NCI-H69 (cell line): ENCODE results near the gene HERPUD2.
"Not testable (repeated sequence)": the region's sequence is repeated elsewhere in the genome, so short reads cannot be mapped to it uniquely, and the experiment has no call there.

ENCODE experiments used
- DNase-seq: peaks from one replicate; lab custom pipeline; 2025; lab: John Stamatoyannopoulos, UW

HERPUD2 gene

DNA sequence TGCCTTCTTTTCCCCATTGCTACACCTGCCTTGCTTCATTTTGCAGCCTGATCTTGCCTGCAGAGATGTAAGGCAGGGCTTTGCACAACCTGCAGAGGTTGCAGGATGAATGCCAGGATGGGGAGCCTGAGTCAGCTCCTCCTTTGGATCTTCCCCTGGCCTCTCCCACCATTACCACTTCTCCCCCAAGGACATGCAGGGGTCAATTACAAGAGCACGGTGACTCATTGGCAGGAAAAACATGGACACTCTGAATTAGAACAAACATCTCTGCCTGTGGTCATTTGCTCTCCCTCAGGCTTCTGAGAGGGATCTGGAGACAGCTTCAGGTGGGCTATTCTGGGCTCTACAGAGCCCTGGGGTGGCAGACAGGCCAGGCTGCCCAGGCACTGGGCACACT is 89.2 kb downstream of the HERPUD2 start:
- no peak for DNase-seq

DNA sequence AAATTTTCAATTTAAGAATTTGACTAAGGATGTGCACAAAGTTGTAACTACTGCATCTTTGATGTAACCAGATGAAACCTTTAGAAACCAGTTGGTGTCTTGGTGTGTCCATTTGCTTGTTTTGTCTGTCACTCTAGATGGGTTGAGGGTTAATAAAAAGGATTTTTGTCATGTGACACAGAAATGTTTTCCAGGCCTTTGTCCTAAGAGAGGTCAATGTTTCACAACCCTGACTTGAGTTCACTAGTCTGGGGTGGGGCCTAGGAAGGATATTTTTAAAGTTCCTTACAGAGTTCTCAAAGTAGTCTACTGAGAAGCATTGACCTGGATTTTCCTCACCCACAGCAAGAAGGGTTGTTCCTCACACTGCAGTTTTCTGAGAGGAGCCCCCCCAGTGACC is 90.3 kb downstream of the HERPUD2 start:
- no peak for DNase-seq

DNA sequence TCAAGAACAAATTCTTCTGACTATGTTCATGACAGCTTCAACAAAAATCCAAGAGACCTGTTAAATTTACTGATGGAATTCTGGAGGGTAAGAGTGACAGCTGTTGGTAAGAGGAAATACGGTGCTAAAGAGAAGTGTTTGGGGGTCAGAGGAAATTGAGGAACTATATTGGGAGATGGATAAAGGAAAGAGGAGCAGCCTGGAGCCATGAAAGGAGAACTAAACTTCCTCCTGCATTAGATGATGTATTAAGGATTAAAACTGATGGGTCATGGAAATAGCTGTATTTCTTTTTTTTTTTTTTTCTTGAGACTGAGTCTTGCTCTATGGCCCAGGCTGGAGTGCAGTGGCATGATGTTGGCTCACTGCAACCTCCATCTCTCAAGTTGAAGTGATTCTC is 95.3 kb downstream of the HERPUD2 start:
- DNase-seq: no peak

DNA sequence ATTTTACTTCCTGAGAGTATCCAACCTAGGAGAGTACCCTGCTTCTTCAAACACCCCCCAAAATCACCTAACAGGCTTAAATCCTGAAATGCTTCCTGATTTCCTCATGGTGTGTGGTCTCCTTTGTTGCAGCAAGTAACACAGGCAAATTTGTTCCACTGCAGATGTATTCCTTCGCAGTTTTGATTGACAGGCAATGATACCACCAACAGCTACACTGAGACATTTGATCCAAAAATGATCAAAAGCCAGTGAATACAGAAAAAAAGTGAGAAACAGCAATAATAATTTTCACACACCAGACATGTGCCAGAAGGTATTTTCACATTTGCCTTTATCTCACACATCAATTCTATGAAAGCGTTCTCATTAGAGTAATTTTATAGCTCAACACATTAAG is 95.9 kb downstream of the HERPUD2 start:
- no peak for DNase-seq

DNA sequence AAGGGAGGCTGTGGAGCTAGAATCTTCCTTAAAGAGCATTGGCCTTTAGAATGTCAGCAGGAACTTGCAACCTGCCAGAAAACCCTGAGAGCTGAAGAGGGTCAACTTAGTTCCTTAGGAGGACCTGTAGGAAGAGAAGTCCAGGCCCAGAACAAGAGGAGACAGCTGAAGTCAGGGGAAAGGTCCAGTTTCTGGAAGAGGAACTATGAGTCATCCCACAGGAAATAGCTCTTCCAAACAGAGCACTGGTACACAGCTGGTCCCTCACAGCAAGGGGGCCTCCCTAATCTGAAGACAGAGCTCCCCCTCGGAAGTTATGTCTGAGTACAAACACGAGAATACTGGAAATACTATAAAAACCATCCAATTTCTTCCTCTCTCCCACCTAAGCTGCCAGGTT is 98.9 kb downstream of the HERPUD2 start:
- DNase-seq: peak; percentile 60

DNA sequence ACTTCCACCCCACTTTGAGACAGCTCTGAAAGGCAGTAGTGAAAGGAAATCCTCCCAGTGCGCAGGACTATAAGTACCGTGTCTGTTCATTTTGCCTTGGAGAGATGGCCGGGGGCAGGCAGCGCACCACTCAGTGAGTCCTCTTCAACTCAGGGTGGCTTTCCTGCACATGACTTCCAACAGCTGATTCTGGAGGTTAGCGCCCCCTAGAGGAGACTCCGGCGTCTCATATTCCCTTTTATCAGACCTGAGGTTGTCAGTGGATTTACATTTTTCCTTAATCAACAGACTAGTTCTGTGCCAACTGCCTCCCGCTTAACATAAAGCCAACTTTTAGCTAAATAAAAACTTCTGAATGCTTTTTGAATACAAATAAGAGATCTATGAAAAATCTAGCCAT is 101.0 kb downstream of the HERPUD2 start:
- peak; percentile 48 for DNase-seq

DNA sequence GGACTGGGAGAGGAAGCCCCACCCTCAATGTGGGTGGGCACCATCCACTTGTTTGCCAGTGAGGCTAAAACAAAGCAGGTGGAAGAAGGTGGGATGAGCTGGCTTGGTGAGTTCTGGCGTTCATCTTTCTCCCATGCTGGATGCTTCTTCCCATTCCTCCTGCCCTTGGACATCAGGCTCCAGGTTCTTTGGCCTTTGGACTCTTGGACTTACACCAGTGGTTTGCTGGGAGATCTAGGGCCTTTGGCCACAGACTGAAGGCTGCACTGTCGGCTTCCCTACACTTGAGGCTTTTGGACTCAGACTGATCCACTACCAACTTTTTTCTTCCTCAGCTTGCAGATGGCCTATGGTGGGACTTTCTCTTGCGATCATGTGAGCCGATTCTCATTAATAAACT is 106.3 kb downstream of the HERPUD2 start:
- DNase-seq: no peak

DNA sequence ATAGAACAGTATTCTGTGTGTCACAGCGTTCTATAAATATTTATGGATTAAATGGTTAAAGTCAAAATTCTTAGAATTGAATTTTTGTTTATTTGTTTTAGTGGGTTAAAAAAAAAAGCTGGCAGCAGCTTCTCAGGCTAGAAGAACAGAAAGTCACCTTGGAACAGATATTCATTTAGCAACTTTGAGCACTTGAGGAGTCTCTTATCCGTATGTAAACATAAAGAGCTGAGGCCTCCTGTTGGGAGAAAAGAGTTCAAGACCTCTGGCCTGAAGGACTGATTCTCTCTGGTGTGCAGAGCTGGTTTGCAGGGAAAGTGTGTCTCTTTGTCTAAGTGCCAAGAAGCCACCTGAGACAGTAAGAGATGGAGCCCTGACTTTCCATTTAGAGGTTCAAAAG is 109.9 kb downstream of the HERPUD2 start:
- DNase-seq: no peak

DNA sequence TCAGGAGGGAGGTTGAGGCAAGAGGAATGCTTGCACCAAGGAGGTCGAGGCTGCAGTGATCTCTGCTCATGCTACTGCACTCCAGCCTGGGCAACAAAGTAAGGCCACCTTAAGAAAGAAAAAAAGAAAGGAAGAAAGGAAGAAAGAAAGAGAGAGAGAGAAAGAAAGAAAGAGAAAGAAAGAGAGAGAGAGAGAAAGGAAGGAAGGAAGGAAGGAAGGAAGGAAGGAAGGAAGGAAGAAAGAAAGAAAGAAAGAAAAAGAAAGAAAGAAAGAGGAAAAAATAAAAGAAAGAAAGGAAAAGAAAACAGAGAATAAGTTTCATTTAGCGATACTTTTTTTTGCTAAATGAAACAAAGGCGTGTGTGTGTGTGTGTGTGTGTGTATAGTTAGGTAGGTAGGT is 110.4 kb downstream of the HERPUD2 start:
- DNase-seq: not testable (repeated sequence)
